Keratinocyte (primary cell): Measurements from ENCODE around the gene APOB.

ENCODE experiments used
- CTCF ChIP-seq, 3 experiments: IDR thresholded peaks in 1 of 3; conservative IDR thresholded peaks in 1 of 3; optimal IDR thresholded peaks in 1 of 3; 2 replicates in 2 of 3; 3 replicates in 1 of 3; pipeline versions ENCODE3 to v1.5.1; 2011; ENCODE audit warnings: low read length in 3 of 3, mild to moderate bottlenecking in 3 of 3, moderate library complexity in 2 of 3, control low read depth in 1 of 3, inconsistent platforms in 1 of 3; ENCODE audit not compliant: insufficient read depth in 2 of 3; ENCODE audit errors: extremely low read depth in 1 of 3
- EZH2 ChIP-seq: IDR thresholded peaks from one replicate; pipeline ENCODE4 v1.6.1; 2012; ENCODE audit warnings: inconsistent platforms, mild to moderate bottlenecking, low read length, moderate library complexity

- TF ChIP-seq CTCF (optimal IDR thresholded peaks at IDR 0.05 in 1 of 3, IDR thresholded peaks at IDR 0.05 in 1 of 3, conservative IDR thresholded peaks at IDR 0.05 in 1 of 3; ENCODE audit: extremely low read depth in 1 of 3, insufficient read depth in 2 of 3, low read length in 3 of 3): no peak
- no peak for TF ChIP-seq EZH2
Measured at GRCh38 chr2:21003572-21004180, 40.2 kb downstream of the APOB start.
